B cell (primary cell): ENCODE measurements around the gene THSD7B. TPM values are rescaled to one million over a fixed set of nuclear protein-coding genes. Genes with fewer than 3 reads are reported as not detected.

Experiments
- ATAC-seq: fragments of 200-7000 bp; cut with Tn5 transposase; one replicate; pipeline ENCODE4 v1.10.0; 2021; ENCODE audit warnings: low read depth, mild to moderate bottlenecking, moderate number of reproducible peaks, moderate library complexity
- CTCF ChIA-PET: fragments of 350-600 bp; sonication (Branson Sonifier 250); formaldehyde crosslinking; loops from one replicate; lab custom pipeline; 2021; ENCODE audit warnings: antibody characterized with exemption, inconsistent platforms; lab: Charles Lee
- POLR2A ChIA-PET: fragments of 350-600 bp; sonication (Branson Sonifier 250); formaldehyde crosslinking; loops from one replicate; lab custom pipeline; 2021; ENCODE audit warnings: antibody characterized with exemption; lab: Charles Lee
- DNase-seq: peaks from one replicate; pipeline ENCODE4 v3.0.0; 2013
- H2AFZ ChIP-seq: 2 replicates; pipeline ENCODE4 v1.6.1; 2012; ENCODE audit warnings: mild to moderate bottlenecking, low read depth, low read length; ENCODE audit not compliant: insufficient read depth, poor library complexity, severe bottlenecking
- H3K27ac ChIP-seq, 2 donors: 1 replicate in 1 of 2; 2 replicates in 1 of 2; pipeline ENCODE4 v1.5.1; 2012 to 2013; ENCODE audit warnings: low read length in 2 of 2, mild to moderate bottlenecking in 2 of 2, moderate library complexity in 1 of 2
- H3K27me3 ChIP-seq, 4 experiments: fragments of 200-600 bp in 1 of 4; sonication (generic) in 1 of 4; replicated peaks in 1 of 4; 1 replicate in 2 of 4; 2 replicates in 2 of 4; pipeline versions ENCODE4 v1.6.1 to v1.7.0; 2013 to 2016; ENCODE audit warnings: low read length in 3 of 4, mild to moderate bottlenecking in 2 of 4, mixed read lengths in 1 of 4, moderate library complexity in 1 of 4; ENCODE audit not compliant: insufficient read depth in 4 of 4, control insufficient read depth in 3 of 4; ENCODE audit errors: control extremely low read depth in 1 of 4
- H3K36me3 ChIP-seq, 2 experiments: replicated peaks in 1 of 2; 1 replicate in 1 of 2; 2 replicates in 1 of 2; pipeline versions ENCODE4 v1.6.1 to v1.7.1; 2013; ENCODE audit warnings: low read length in 1 of 2; ENCODE audit not compliant: insufficient read depth in 2 of 2, control insufficient read depth in 1 of 2; ENCODE audit errors: control extremely low read depth in 1 of 2, extremely low read depth in 1 of 2
- H3K4me1 ChIP-seq, 2 donors: fragments of 200-600 bp in 1 of 2; sonication (generic) in 1 of 2; 1 replicate in 1 of 2; 2 replicates in 1 of 2; pipeline versions ENCODE4 v1.5.1 to v1.6.1; 2013 to 2017; ENCODE audit warnings: low read length in 2 of 2; ENCODE audit not compliant: control insufficient read depth in 2 of 2, insufficient read depth in 2 of 2
- H3K4me2 ChIP-seq: replicated peaks from 2 replicates; pipeline ENCODE3; 2012; ENCODE audit warnings: mild to moderate bottlenecking, low read depth, low read length; ENCODE audit not compliant: poor library complexity, severe bottlenecking
- H3K4me3 ChIP-seq, 5 experiments: fragments of 200-600 bp in 1 of 5; sonication (generic) in 1 of 5; 1 replicate in 3 of 5; 2 replicates in 2 of 5; pipeline versions ENCODE4 v1.5.1 to v1.7.0; 2011 to 2016; ENCODE audit warnings: low read length in 4 of 5, mild to moderate bottlenecking in 4 of 5, low read depth in 2 of 5, control low read depth in 1 of 5, moderate library complexity in 1 of 5; ENCODE audit not compliant: insufficient read depth in 1 of 5; ENCODE audit errors: control extremely low read depth in 1 of 5, extremely low read depth in 1 of 5
- H3K79me2 ChIP-seq: fragments of 200-600 bp; sonication (generic); one replicate; pipeline ENCODE4 v1.6.0; 2016; ENCODE audit warnings: low read length; ENCODE audit not compliant: control insufficient read depth, insufficient read depth
- H3K9ac ChIP-seq: fragments of 200-600 bp; sonication (generic); 2 replicates; pipeline ENCODE4 v1.6.1; 2017; ENCODE audit warnings: mild to moderate bottlenecking, low read length, moderate library complexity
- H3K9me3 ChIP-seq, 3 donors: one replicate each; pipeline versions ENCODE4 v1.6.1 to v1.7.1; 2013; ENCODE audit warnings: low read length in 2 of 3; ENCODE audit not compliant: control insufficient read depth in 2 of 3, insufficient read depth in 1 of 3; ENCODE audit errors: control extremely low read depth in 1 of 3
- H4K20me1 ChIP-seq: 2 replicates; pipeline ENCODE4 v1.6.0; 2012; ENCODE audit warnings: mild to moderate bottlenecking, low read length; ENCODE audit not compliant: insufficient read depth, control insufficient read depth, poor library complexity, severe bottlenecking
- H3K27ac Mint-ChIP-seq: one replicate; pipeline ENCODE4 v1.8.0; 2021; ENCODE audit warnings: mixed read lengths
- H3K27me3 Mint-ChIP-seq: one replicate; pipeline ENCODE4 v1.8.0; 2021; ENCODE audit warnings: mixed read lengths
- H3K4me1 Mint-ChIP-seq: one replicate; pipeline ENCODE4 v1.8.0; 2021; ENCODE audit warnings: mixed read lengths
- H3K4me3 Mint-ChIP-seq: one replicate; pipeline ENCODE4 v1.8.0; 2021; ENCODE audit warnings: mixed read lengths
- H3K9me3 Mint-ChIP-seq: one replicate; pipeline ENCODE4 v1.8.0; 2022; ENCODE audit warnings: mixed read lengths; ENCODE audit not compliant: insufficient read depth
- CTCF ChIP-seq: fragments of 200-600 bp; IDR thresholded peaks from one replicate; pipeline ENCODE4 v1.8.0; 2022; ENCODE audit warnings: antibody characterized with exemption, mild to moderate bottlenecking
- EZH2 ChIP-seq: IDR thresholded peaks from 2 replicates; pipeline ENCODE4 v1.6.1; 2012; ENCODE audit warnings: borderline replicate concordance, low read depth, mild to moderate bottlenecking, moderate library complexity, low read length; ENCODE audit not compliant: insufficient read depth, poor library complexity, severe bottlenecking
- WGBS: methylation state at CpG from one replicate; pipeline ENCODE4 v1.1.5; 2013; ENCODE audit warnings: missing lambda C conversion rate; ENCODE audit not compliant: insufficient coverage; 5-methylcytosine and 5-hydroxymethylcytosine counted together
- intact Hi-C: fragments of 100-400 bp; cut with micrococcal nuclease; formaldehyde crosslinking; loops from one replicate; pipeline ENCODE4 v1.10.0; 2022
- polyA plus RNA-seq: library from polyadenylated mRNA; depleted of rRNA; stranded (reverse); fragments of >200 nt; gene quantifications from 2 replicates; pipeline ENCODE4 v1.2.3, GENCODE V29; 2012
- total RNA-seq, 2 donors: library from RNA; stranded (reverse); fragments of 120-200 nt in 1 of 2; gene quantifications; 1 replicate in 1 of 2; 2 replicates in 1 of 2; pipeline versions ENCODE4 v1.2.3 to v1.2.4, GENCODE V29; 2013 to 2022

THSD7B gene
- total and polyA plus RNA-seq, 2 donors (not counting 1 experiment from before 2014, with no cell fraction given), result 0.76 TPM; not detected in 1

- Mint-ChIP-seq H3K27ac (no peak overlapping the region), H3K4me3 (no peak overlapping the region), H3K9me3 (no peaks in the 10 kb centered on the region), H3K4me1 (no peaks in the 10 kb centered on the region), H3K27me3 (no peaks in the 10 kb centered on the region)
- H3K9me3 ChIP-seq, result no peaks in the 10 kb centered on the region
- DNase-seq (no peak), ATAC-seq (no peak)
- no peak overlapping the region for H3K4me2 ChIP-seq
- ChIA-PET POLR2A (no interaction called here), CTCF (no interaction called here)
- no peaks in the 10 kb centered on the region for H3K36me3 ChIP-seq
- H2AFZ ChIP-seq, result no peak overlapping the region
- no peak overlapping the region for H3K4me3 ChIP-seq
- H3K27me3 ChIP-seq, result no peaks in the 10 kb centered on the region
- TF ChIP-seq CTCF (no peak), EZH2 (no peak)
- no CpG with 5 or more reads among the region's 3 CpGs for WGBS
- no peak overlapping the region for H3K27ac ChIP-seq
- H3K4me1 ChIP-seq, result no peaks in the 10 kb centered on the region
- no peaks in the 10 kb centered on the region for H3K79me2 ChIP-seq
- no peak overlapping the region for H3K9ac ChIP-seq
- intact Hi-C loops, result no loop called here
- H4K20me1 ChIP-seq, result no peaks in the 10 kb centered on the region
These were observed 485.1 kb downstream of the THSD7B start for GRCh38 chr2:137250401-137250800.

- CTCF ChIA-PET, result no interaction called here
- ATAC-seq, result no peak
- Histone ChIP-seq H3K36me3 (no peaks in the 10 kb centered on the region), H4K20me1 (no peaks in the 10 kb centered on the region), H3K9me3 (no peaks in the 10 kb centered on the region), H3K4me1 (no peaks in the 10 kb centered on the region), H2AFZ (no peak overlapping the region), H3K4me3 (no peak overlapping the region), H3K79me2 (no peaks in the 10 kb centered on the region), H3K27ac (no peak overlapping the region), H3K4me2 (no peak overlapping the region), H3K27me3 (no peaks in the 10 kb centered on the region), H3K9ac (no peak overlapping the region)
- Mint-ChIP-seq H3K4me1 (no peaks in the 10 kb centered on the region), H3K27ac (no peak overlapping the region), H3K27me3 (no peaks in the 10 kb centered on the region), H3K9me3 (no peaks in the 10 kb centered on the region), H3K4me3 (no peak overlapping the region)
- TF ChIP-seq CTCF, result no peak
- TF ChIP-seq EZH2, result no peak
- intact Hi-C loops, result no loop called here
- no peak for DNase-seq
- WGBS, result no CpG with 5 or more reads among the region's 3 CpGs
- POLR2A ChIA-PET, result no interaction called here
These were observed 485.7 kb downstream of the THSD7B start for GRCh38 chr2:137251045-137251444.
